Limb (tissue), 2 donors: ENCODE results near the gene KLHL1.
"Not testable (repeated sequence)": the region's sequence is repeated elsewhere in the genome, so short reads cannot be mapped to it uniquely, and the experiment has no call there.

Source experiments
- DNase-seq, 2 donors: peaks; one replicate each; pipeline ENCODE4 v3.0.0-alpha.2; 2016; ENCODE audit errors: extremely low spot score in 2 of 2

Gene KLHL1, protein sequence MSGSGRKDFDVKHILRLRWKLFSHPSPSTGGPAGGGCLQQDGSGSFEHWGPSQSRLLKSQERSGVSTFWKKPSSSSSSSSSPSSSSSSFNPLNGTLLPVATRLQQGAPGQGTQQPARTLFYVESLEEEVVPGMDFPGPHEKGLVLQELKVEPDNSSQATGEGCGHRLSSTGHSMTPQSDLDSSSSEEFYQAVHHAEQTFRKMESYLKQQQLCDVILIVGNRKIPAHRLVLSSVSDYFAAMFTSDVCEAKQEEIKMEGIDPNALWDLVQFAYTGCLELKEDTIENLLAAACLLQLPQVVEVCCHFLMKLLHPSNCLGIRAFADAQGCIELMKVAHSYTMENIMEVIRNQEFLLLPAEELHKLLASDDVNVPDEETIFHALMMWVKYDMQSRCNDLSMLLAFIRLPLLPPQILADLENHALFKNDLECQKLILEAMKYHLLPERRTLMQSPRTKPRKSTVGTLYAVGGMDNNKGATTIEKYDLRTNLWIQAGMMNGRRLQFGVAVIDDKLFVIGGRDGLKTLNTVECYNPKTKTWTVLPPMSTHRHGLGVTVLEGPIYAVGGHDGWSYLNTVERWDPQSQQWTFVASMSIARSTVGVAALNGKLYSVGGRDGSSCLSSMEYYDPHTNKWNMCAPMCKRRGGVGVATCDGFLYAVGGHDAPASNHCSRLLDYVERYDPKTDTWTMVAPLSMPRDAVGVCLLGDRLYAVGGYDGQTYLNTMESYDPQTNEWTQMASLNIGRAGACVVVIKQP

DNA sequence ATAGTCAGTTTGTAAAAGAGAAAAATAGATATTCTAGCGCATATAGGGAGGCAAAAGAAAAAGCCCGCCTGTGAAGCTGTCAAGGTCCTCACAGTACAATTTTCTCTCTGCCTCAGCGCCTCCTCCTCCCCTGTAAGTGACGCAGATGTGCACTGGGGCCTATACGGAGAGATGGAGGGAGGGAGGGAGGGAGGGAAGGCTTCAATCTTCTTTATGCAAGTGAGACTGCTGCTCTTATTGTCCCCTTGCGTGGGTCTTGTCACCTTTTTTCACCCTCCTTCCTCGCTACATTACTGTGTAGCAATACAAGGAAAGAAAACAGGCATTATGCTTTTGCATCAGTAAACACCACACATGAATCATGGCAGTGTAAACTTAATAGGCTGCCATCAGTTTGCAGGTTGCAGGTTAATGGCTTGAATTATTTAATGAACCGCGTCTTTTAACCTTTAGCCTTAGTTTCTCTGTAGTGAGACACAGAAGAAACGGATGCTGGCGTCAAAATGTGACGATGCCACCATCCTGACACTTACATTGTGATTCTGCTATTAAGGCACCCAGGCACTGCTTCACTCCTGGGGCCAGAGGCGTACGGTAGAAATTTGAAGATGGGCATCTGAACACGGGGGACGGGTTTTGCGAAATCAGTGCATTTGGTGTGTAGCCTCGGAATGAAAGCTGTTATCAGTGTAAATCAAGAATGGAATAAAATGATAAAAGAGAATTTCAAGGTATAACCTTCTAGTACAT, at the start of gene KLHL1:
TSS of gene KLHL1 (minus strand) at position 97 of the 750 bp plus-strand sequence. CDS start 753 bp downstream, outside the sequence.
- DNase-seq: peak in 1 of 2 donors; percentile 39

DNA sequence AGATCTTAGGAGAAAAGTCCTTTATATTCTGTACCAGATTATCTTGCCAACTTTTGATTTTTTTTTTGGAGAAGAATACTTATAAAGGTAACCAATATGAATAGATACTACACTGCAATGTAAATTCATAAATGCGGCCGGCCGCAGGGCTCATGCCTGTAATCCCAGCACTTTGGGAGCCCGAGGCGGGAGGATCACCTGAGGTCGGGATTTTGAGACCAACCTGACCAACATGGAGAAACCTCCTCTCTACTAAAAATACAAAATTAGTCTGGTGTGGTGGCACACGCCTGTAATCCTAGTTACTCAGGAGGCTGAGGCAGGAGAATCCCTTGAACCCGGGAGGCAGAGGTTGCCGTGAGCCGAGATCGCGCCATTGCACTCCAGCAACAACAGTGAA, 34.4 kb upstream of the KLHL1 start:
- DNase-seq: not testable (repeated sequence)

GRCh38 chr13:70128098-70128497, 19.8 kb upstream of the KLHL1 start:
- DNase-seq: no peak

DNA sequence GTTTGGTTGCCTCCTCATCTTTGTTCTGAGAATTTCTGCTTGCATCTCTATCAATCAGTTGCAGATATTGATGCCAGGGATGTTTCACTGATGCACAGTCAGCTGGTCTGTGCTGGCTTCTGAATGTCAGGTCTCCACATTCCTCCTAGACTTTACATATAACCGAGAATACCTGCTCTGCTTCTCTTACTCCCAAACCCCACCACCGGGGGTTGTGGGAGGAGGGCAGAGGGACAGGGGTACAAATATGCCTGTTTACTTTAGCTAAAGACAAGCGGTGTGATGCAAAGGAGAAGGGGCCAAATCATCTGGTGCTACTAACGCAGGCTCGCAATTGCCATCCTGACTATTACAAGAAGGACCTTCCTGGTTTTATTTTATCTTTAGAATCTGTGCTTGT, 17.4 kb upstream of the KLHL1 start:
- no peak for DNase-seq

DNA sequence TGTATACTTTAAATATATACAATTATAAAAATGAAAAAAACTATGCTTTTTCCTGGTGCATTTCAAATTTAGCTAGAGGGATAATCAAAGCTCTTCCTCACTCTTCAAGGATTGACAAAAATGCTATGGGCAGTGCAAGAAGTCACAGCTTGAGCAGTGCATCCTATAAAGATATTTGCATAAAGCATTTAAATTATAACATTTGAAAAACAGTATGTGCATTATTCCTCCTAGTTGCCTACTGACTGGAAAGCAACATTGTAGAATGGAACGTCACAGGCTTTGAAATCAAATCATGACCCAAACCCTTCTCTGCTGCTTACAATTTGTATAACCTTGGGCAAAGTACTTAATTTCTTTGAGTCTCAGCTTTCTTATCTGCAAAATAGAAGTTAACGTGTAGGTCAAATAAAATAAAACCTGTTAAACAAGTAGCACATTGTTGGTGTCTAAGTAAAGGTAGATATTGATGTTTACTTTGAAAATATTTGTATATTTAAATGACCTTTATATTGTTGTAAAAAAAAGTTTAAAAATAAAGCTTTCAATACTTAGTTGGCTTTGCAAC, 9.2 kb upstream of the KLHL1 start:
- no peak for DNase-seq

DNA sequence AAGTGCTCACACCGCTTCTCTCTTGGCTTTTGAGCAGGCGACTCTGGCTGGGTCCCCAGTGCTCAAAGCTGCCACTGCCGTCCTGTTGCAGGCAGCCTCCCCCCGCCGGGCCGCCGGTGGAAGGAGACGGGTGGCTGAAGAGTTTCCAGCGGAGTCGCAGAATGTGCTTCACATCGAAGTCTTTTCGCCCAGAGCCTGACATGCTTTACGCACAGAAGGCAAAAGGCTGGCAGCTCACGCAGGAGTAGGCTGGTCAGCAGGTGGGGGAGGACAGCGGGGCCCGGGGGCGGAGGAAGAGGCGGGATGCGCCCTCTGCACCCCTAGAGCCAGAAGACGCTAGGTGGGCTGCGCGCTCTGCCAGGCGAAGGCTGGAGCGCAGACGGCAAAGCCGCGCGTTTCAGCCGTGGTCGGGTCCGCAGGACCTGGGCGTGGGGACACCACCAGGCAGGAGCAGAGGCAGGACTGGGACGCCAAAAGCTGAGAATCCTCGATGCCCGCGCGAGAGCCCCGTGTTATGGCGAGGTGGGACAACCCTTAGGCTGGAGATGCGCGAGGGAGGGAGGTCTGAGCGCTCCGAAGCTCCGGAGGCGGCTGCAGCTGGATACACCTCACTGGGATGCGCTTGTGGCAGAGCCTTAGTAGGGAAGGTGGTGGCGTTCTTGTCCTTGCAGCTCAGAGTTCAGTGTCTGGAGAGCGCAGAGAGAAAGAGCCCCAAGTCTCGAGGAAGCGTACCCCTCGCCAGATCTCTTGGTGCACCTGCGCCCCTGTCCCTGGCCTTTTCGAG, 562 bp downstream of the KLHL1 start, which contains the start of gene ATXN8OS:
TSS of gene ATXN8OS (plus strand) at position 329 of the 784 bp plus-strand sequence.
- DNase-seq: peak in 1 of 2 donors; percentile 57

DNA sequence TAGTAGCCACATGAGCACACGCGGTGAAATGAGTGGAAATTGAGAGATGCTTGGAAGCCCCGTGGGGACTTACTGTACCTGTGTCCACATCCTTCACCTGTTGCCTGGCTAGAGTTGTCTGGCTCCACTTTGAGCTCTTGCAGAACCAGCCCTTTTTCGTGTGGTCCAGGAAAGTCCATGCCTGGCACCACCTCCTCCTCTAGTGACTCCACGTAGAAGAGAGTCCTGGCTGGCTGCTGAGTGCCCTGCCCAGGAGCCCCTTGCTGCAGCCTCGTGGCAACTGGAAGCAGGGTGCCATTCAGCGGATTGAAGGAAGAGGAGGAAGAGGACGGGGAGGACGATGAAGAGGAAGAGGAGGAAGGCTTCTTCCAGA, 1.1 kb downstream of the KLHL1 start:
- DNase-seq: no peak

DNA sequence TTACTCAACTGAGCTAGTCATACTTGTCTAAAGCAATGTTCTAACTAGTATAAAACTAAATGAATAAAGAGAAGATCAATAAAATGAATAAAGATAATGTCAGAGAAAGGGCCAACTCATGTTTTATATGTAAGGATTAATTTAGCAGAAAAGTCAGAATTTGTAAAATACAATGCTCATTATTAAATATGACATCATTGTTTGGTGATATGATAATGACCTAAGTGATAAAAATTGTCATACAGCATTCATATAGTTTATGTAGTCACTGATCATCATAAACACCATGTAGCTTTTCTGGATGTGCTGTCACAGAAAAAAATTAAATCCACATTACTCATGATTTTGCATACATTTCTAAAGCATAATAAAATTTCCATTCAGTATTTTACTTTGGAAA, 3.8 kb downstream of the KLHL1 start:
- no peak for DNase-seq

GRCh38 chr13:70098669-70099068, 9.6 kb downstream of the KLHL1 start:
- peak in 1 of 2 donors; percentile 12 for DNase-seq

GRCh38 chr13:70090036-70090723, 18.1 kb downstream of the KLHL1 start:
- DNase-seq: no peak

DNA sequence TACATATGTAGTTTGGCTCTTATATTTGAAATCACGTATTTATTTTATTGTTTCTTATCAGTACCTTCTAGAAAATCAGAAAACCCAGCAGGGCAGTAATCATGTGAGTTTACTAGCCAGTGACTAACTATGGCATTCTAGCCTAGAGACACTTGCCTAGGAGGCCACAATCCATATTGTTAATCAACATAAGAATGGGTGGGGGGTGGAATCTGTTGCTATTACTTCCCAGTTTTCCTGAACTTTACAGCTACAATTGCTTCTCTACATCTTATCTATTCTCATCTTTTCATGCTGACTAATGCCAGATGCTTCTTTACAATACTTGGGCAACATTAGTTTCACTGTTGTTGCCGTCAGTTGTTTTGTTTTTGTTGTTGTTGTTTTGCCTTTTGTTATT, 19.3 kb downstream of the KLHL1 start:
- no peak for DNase-seq

GRCh38 chr13:70087247-70087646, 21.0 kb downstream of the KLHL1 start:
- no peak for DNase-seq

GRCh38 chr13:70080012-70080411, 28.2 kb downstream of the KLHL1 start:
- DNase-seq: no peak

- no peak for DNase-seq
Observed at GRCh38 chr13:70054572-70054971, 53.7 kb downstream of the KLHL1 start.

- no peak for DNase-seq
Observed at GRCh38 chr13:70051531-70051930, 56.7 kb downstream of the KLHL1 start.

GRCh38 chr13:70043685-70044084, 64.6 kb downstream of the KLHL1 start:
- no peak for DNase-seq

DNA sequence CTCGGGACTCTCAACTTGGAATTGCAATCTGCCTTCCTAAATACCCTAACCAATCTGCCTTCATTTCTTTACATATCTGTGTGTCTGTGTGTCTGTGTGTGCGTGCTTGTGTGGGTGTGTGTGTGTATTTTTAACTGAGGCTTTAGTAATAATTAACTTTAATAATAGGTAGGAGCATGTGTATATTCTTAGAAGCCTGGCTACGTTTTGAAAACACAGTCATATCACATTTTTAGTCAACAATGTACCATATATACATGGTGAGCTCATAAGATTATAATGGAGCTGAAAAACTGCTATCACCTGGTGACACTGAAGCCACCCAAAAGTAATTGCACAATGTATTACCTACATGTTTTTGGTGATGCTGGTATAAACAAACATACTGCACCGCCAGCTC, 66.1 kb downstream of the KLHL1 start:
- DNase-seq: no peak

DNA sequence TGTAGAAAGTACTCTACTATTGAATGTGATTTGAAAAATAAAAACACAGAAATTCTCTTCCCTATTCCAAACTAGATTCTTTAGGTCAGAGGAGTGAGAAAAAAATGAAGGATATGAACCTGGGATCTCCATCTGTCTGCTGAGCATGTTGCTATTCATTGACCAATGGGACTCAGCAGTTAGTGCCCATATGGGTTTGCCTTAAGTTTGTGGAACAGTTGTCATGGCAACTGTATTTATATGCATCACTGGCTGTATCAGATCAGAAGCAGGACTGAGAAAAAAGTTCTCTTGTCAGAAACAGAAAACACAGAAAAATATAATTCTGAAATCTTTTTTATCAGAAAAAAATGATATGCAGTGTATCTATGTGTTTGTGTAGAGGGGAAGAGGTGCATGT, 74.0 kb downstream of the KLHL1 start:
- DNase-seq: no peak

DNA sequence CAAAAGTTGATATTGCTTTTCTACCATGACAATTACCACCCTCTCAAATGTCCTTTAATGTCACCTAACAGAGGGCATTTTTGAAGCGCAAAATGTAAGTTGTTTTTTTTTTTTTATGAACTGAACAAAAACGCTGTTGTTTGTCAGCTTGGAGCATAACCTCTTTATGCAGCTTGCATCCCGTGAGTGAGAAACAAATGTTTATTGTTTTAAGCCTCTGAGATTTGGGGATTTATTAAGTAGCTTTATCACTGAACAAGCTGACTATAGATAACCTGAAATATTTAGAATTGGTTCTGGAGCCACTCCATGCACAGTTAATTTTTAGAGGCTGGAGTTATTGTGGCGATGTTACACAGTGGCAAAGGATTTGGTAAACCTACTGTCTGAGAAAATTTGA, 80.7 kb downstream of the KLHL1 start:
- no peak for DNase-seq

DNA sequence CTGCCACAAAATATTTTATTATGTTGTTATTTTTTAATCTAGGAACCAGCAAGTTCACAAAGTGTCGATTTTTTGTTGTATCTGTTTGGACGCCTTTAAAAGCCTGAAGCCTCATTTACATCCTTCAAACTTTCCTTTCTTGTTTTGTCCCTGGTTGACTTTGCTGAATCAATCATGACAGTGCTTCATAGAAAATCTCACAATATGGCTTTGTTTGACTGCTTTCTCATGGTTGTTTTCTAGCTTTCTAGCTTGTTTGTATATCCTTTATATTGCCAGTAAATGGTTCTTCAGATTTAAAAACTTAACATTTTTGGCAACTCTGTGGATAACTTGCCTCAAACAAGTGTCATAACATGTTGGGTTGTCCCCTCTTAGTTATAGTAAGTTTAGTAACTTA, 84.7 kb downstream of the KLHL1 start:
- no peak for DNase-seq
